K562 (cell line): ENCODE results near the gene SAP30BP. TPM values are rescaled to one million over a fixed set of nuclear protein-coding genes. Genes with fewer than 3 reads are reported as not detected.

Experiments
- BMI1 ChIP-seq: fragments of 150-350 bp; IDR thresholded peaks from 2 replicates; pipeline ENCODE4 v1.6.1; 2014; ENCODE audit warnings: low read length
- CHD1 ChIP-seq: fragments of 200-600 bp; sonication (generic); IDR thresholded peaks from one replicate; pipeline ENCODE4 v1.6.1; 2012; ENCODE audit warnings: mild to moderate bottlenecking, moderate library complexity, low read length, inconsistent platforms
- GTF2F1 ChIP-seq: IDR thresholded peaks from 2 replicates; pipeline ENCODE4 v1.6.1; 2011; ENCODE audit warnings: low read depth, low read length, improper control_type of control experiment
- ID3 ChIP-seq, 2 experiments: fragments of 250-450 bp in 1 of 2; fragments of 450-650 bp in 1 of 2; sonication (Bioruptor Pico) in 1 of 2; IDR thresholded peaks; 2 replicates each; pipeline versions ENCODE4 v1.6.1 to v1.8.0; 2016 to 2021; ENCODE audit warnings: mild to moderate bottlenecking in 2 of 2, moderate library complexity in 2 of 2, missing compliant biosample characterization in 1 of 2, missing genetic modification characterization in 1 of 2
- REST ChIP-seq, 2 experiments: fragments of 450-650 bp; formaldehyde crosslinking in 1 of 2; IDR thresholded peaks; 2 replicates each; pipeline versions ENCODE4 v1.4.0 to v1.6.1; 2014 to 2020; ENCODE audit warnings: mild to moderate bottlenecking in 2 of 2, borderline replicate concordance in 1 of 2, low read depth in 1 of 2
- ZFP1 ChIP-seq: fragments of 450-650 bp; formaldehyde crosslinking; IDR thresholded peaks from 2 replicates; pipeline ENCODE4 v1.4.0; 2020; ENCODE audit warnings: mild to moderate bottlenecking, mixed read lengths
- polyA plus RNA-seq, 8 experiments: library from polyadenylated mRNA; depleted of rRNA in 4 of 8; stranded (reverse) in 5 of 8; unstranded in 3 of 8; fragments of >200 nt; fragmentation: Nextera tagmentation in 2 of 8; fragmentation: Illumina TruSeq in 1 of 8; extraction: Ambion mirVana in 2 of 8; extraction: Trizol in 1 of 8; gene quantifications; 2 replicates each; pipeline versions ENCODE4 v1.2.1 to v1.2.3, GENCODE V29; 2011 to 2014; ENCODE audit warnings: inconsistent platforms in 1 of 8, missing spikeins in 1 of 8
- total RNA-seq, 7 experiments: library from RNA; depleted of rRNA in 6 of 7; stranded (reverse); fragments of >200 nt in 6 of 7; fragmentation: Illumina TruSeq in 2 of 7; extraction: Trizol in 2 of 7; gene quantifications; 2 replicates each; pipeline versions ENCODE4 v1.2.1 to v1.2.3, GENCODE V29; 2011 to 2021; ENCODE audit warnings: low replicate concordance in 1 of 7

Gene SAP30BP
- total and polyA plus RNA-seq, 9 of the 15 experiments (the other 6 are each of a cell fraction or from before 2014, with no cell fraction given): 45.3 to 154 (median 71.7) TPM

GRCh38 chr17:75752405-75752709, 85.2 kb downstream of the SAP30BP start (continued):
- TF ChIP-seq REST (IDR thresholded peaks at IDR 0.05; ENCODE audit: borderline replicate concordance) (no peak), REST (CRISPR knock-in tag; IDR thresholded peaks at IDR 0.05; ENCODE audit: low read depth) (no peak), GTF2F1 (no peak), ZFP1 (CRISPR knock-in tag) (no peak), BMI1 (no peak), ID3 (CRISPR knock-in tag; IDR thresholded peaks at IDR 0.05) (no peak), ID3 (tag; IDR thresholded peaks at IDR 0.05) (no peak), CHD1 (no peak)
